DND-41 (cell line): ENCODE results near the gene LINGO1.

ENCODE experiments used
- ATAC-seq: fragments of 200-7000 bp; cut with Tn5 transposase; 3 replicates; pipeline ENCODE4 v1.9.1; 2021; ENCODE audit warnings: low read depth; ENCODE audit not compliant: insufficient read depth
- DNase-seq: peaks from one replicate; pipeline ENCODE4 v3.0.0-alpha.2; 2020
- H2AFZ ChIP-seq: 2 replicates; pipeline ENCODE4 v1.6.0; 2012; ENCODE audit warnings: low read depth, low read length
- H3K27ac ChIP-seq: 2 replicates; pipeline ENCODE4 v1.5.1; 2012; ENCODE audit warnings: low read length, inconsistent platforms
- H3K27me3 ChIP-seq: fragments of 200-600 bp; sonication (generic); 2 replicates; pipeline ENCODE4 v1.6.0; 2012; ENCODE audit warnings: low read length, mild to moderate bottlenecking, inconsistent platforms; ENCODE audit not compliant: insufficient read depth, poor library complexity
- H3K36me3 ChIP-seq: 2 replicates; pipeline ENCODE4 v1.5.1; 2012; ENCODE audit warnings: low read length, inconsistent platforms; ENCODE audit not compliant: insufficient read depth
- H3K4me1 ChIP-seq: 2 replicates; pipeline ENCODE4 v1.5.1; 2012; ENCODE audit warnings: mild to moderate bottlenecking, low read length; ENCODE audit not compliant: insufficient read depth
- H3K4me2 ChIP-seq: 2 replicates; pipeline ENCODE4 v1.6.0; 2012; ENCODE audit warnings: mild to moderate bottlenecking, moderate library complexity, low read length, inconsistent platforms; ENCODE audit not compliant: insufficient read depth
- H3K4me3 ChIP-seq, 2 experiments: fragments of 200-600 bp in 1 of 2; shearing (Covaris generic) in 1 of 2; 2 replicates each; pipeline ENCODE4 v1.5.1; 2012 to 2016; ENCODE audit warnings: inconsistent platforms in 2 of 2, low read length in 2 of 2, mild to moderate bottlenecking in 2 of 2, low read depth in 1 of 2, moderate library complexity in 1 of 2
- H3K79me2 ChIP-seq: 2 replicates; pipeline ENCODE4 v1.6.0; 2012; ENCODE audit warnings: low read length, inconsistent platforms; ENCODE audit not compliant: insufficient read depth
- H3K9ac ChIP-seq: 2 replicates; pipeline ENCODE4 v1.6.0; 2012; ENCODE audit warnings: low read depth, mild to moderate bottlenecking, inconsistent platforms, low read length, moderate library complexity
- H3K9me3 ChIP-seq: 2 replicates; pipeline ENCODE4 v1.5.1; 2012; ENCODE audit warnings: low read length, moderate library complexity, mild to moderate bottlenecking, inconsistent platforms; ENCODE audit not compliant: insufficient read depth, severe bottlenecking
- H4K20me1 ChIP-seq: 2 replicates; pipeline ENCODE4 v1.6.0; 2012; ENCODE audit warnings: low read length; ENCODE audit not compliant: insufficient read depth
- CTCF ChIP-seq: IDR thresholded peaks from 2 replicates; pipeline ENCODE4 v1.5.1; 2012; ENCODE audit warnings: borderline replicate concordance, low read length, moderate library complexity, mild to moderate bottlenecking; ENCODE audit not compliant: poor library complexity, severe bottlenecking; ENCODE audit errors: extremely low read depth
- EZH2 ChIP-seq: IDR thresholded peaks from 3 replicates; pipeline ENCODE4 v1.6.1; 2012; ENCODE audit warnings: borderline replicate concordance, low read depth, mild to moderate bottlenecking, moderate library complexity, low read length, inconsistent platforms; ENCODE audit not compliant: severe bottlenecking

LINGO1 gene

DNA sequence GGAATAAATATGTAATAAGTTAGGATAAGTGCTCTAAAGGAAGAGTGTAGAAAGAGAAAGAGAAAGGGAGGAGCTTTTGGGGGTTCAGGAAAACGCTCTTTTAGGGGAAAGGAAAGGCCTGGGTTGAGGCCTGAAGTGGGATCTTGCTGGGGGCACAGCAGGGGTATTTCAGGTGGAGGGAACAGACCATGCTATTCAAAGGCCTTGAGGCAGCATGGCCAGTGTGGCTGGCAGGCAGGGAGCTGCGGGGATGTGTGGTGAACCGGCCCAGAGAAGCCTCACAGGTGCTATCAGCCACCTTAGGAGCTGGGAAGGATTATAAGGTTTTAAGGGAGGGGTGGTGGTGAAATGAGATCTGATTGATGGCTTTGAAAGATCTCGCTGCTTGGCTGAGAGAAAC is 66.6 kb downstream of the LINGO1 start:
- Histone ChIP-seq H4K20me1 (no peaks in the 10 kb centered on the region), H3K27me3 (peaks cover 6% of the 10 kb centered on the region), H3K27ac (no peak overlapping the region), H2AFZ (no peak overlapping the region), H3K4me1 (no peaks in the 10 kb centered on the region), H3K4me3 (no peak overlapping the region), H3K9me3 (no peaks in the 10 kb centered on the region), H3K79me2 (no peaks in the 10 kb centered on the region), H3K9ac (no peak overlapping the region), H3K36me3 (no peaks in the 10 kb centered on the region), H3K4me2 (no peak overlapping the region)
- ATAC-seq (no peak), DNase-seq (no peak)
- TF ChIP-seq EZH2 (no peak), CTCF (no peak)

DNA sequence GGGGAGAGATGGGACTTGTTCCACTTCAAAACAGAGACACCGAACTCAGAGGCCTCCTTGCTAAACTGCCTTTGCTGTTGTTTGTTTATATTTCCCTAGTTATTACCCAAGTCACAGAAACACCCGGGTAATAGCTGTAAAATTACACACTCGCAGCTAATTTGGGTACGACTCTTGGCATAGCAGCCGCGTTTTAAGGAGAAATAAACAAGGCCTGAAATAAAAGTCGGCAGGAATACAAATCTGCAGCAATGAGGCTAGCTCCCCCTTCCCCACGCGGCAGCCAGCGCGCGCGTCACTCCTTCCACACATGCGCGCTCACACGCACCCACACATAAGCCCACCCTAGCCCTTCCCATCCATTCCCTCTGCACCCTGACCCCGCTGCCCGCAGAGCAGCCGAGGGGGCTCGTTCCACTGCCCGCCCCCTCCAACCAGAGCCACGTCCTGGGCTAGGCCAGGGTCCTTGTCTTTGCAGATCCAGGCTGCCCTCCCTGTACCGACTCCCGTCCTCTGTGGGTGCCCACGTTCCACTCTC is 67.3 kb downstream of the LINGO1 start:
- H3K9ac ChIP-seq: no peak overlapping the region
- H3K4me1 ChIP-seq: no peaks in the 10 kb centered on the region
- no peak overlapping the region for H3K4me3 ChIP-seq
- H3K79me2 ChIP-seq: no peaks in the 10 kb centered on the region
- H3K36me3 ChIP-seq: no peaks in the 10 kb centered on the region
- ATAC-seq: no peak
- H4K20me1 ChIP-seq: no peaks in the 10 kb centered on the region
- H3K27me3 ChIP-seq: peaks cover 6% of the 10 kb centered on the region
- no peak overlapping the region for H3K4me2 ChIP-seq
- TF ChIP-seq CTCF (no peak), EZH2 (no peak)
- DNase-seq: no peak
- H2AFZ ChIP-seq: no peak overlapping the region
- no peak overlapping the region for H3K27ac ChIP-seq
- H3K9me3 ChIP-seq: no peaks in the 10 kb centered on the region

DNA sequence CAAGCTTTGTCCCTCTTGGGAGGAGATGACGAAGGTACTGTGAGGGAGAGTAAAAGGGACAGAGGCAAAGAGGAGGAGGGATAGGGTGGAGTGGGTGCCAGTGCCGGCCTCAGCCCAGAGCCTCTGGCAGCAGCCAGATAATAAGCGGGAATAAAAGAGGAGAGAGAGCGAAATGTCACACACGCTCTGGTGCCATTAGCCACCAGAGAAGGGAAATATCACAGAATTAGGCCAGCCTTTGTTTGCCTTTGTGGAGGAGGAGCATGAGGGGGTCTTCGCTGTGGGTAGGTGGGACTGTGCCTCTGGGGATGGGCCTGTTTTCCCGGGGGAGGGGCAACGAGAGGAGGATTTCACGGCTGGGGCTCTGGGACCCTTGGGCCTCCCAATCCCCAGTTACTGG is 67.8 kb downstream of the LINGO1 start:
- Histone ChIP-seq H3K79me2 (no peaks in the 10 kb centered on the region), H3K9me3 (no peaks in the 10 kb centered on the region), H4K20me1 (no peaks in the 10 kb centered on the region), H3K4me1 (no peaks in the 10 kb centered on the region), H2AFZ (no peak overlapping the region), H3K9ac (no peak overlapping the region), H3K4me2 (no peak overlapping the region), H3K4me3 (no peak overlapping the region), H3K27ac (no peak overlapping the region), H3K36me3 (no peaks in the 10 kb centered on the region), H3K27me3 (peaks cover 6% of the 10 kb centered on the region)
- ATAC-seq (no peak), DNase-seq (no peak)
- TF ChIP-seq CTCF (no peak), EZH2 (no peak)

DNA sequence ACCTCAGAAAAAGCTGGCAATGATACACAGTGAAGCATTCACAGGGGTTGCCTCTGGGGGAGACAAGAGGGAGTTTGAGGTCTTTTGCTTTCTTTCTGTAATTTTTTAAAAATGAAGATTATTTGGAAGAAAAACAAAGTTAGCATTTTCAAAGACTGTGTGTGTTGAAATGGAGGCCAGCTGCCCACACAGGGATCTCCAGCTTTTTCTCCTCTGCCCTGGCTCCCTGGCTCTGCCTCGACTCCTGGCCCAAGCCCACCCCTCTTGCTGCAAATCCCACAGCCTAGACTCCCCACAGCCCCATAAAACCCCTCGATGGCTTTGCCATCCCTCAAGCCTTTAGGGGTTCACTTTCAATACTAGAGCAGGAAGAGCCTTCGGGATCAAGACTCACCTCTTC is 68.4 kb downstream of the LINGO1 start:
- Histone ChIP-seq H2AFZ (no peak overlapping the region), H3K27me3 (peaks cover 3% of the 10 kb centered on the region), H3K4me1 (no peaks in the 10 kb centered on the region), H3K79me2 (no peaks in the 10 kb centered on the region), H4K20me1 (no peaks in the 10 kb centered on the region), H3K4me3 (no peak overlapping the region), H3K9ac (no peak overlapping the region), H3K27ac (no peak overlapping the region), H3K4me2 (no peak overlapping the region), H3K9me3 (no peaks in the 10 kb centered on the region), H3K36me3 (no peaks in the 10 kb centered on the region)
- DNase-seq (no peak), ATAC-seq (no peak)
- TF ChIP-seq CTCF: no peak
- no peak for TF ChIP-seq EZH2
